Bronchial epithelial cell (primary cell): Measurements from ENCODE around the gene LYRM1. TPM values are rescaled to one million over a fixed set of nuclear protein-coding genes. Genes with fewer than 3 reads are reported as not detected.

Experiments used
- DNase-seq: peaks from one replicate; pipeline ENCODE4 v3.0.0-alpha.2; 2010; ENCODE audit warnings: low read depth
- FAIRE-seq: peaks from 2 replicates; lab custom pipeline; 2011; peaks lifted over from hg19 to GRCh38; lab: Jason Lieb, UNC
- H3K27me3 ChIP-seq: 2 replicates; pipeline ENCODE4 v1.5.1; 2011; ENCODE audit warnings: low read length; ENCODE audit not compliant: control insufficient read depth, insufficient read depth
- H3K36me3 ChIP-seq: 2 replicates; pipeline ENCODE4 v1.5.1; 2011; ENCODE audit warnings: low read length; ENCODE audit not compliant: control insufficient read depth, insufficient read depth
- H3K4me3 ChIP-seq: 2 replicates; pipeline ENCODE4 v1.5.1; 2011; ENCODE audit warnings: mild to moderate bottlenecking, low read depth, low read length, control low read depth
- CTCF ChIP-seq: IDR thresholded peaks from 2 replicates; pipeline ENCODE4 v1.5.1; 2011; ENCODE audit warnings: mild to moderate bottlenecking, moderate library complexity, low read length, control low read depth, inconsistent platforms; ENCODE audit not compliant: insufficient read depth, severe bottlenecking
- total RNA-seq: library from RNA; depleted of rRNA; stranded (reverse); fragments of >200 nt; gene quantifications from 2 replicates; pipeline ENCODE4 v1.2.1, GENCODE V29; 2014

LYRM1 gene, protein sequence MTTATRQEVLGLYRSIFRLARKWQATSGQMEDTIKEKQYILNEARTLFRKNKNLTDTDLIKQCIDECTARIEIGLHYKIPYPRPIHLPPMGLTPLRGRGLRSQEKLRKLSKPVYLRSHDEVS
- 40.8 and 47.9 TPM in 2 replicates for total RNA-seq

DNA sequence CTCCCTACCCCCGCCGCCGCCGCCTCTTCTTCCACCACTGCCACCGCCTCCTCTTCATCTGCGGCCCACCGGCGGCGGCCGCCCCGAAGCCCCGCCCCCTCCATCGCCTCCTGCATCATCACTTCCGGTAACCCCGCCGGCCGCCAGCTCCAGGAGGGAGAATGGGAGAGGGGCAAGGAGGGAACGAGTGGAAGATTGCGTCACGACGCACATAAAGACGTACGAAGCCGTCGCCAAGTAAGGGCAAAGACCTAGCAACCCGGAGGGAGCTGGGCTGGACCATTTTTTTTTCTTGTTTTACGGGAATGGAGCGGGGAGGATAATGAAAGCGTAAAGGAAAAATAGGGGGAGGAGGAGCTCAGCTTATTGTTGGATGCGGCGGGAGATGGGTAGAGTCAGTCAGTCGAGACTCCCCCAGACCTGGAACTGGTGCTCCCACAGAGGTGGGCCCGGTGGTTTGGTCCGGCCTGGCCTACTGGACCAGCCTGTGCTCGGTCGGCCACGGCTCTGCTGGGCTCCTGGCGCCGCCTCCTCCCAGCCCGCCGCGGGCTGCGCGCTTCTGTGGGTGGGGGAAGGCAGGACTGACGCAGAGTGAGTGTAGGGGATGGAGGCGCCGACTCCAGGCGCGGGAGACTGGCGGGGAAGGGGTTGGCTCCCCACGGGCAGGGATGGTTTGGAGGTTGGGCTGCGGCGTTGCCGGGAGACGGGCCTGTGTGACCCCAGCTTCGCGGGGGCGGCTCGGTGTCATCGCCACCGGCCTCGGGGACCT lies at the start of gene LYRM1, which contains the start of gene DCUN1D3:
Gene LYRM1 (plus strand): TSS at position 473 of the 769 bp plus-strand sequence. CDS start 14,785 bp downstream, outside the sequence.
Gene DCUN1D3 (minus strand): TSS at position 60 of the 769 bp plus-strand sequence. CDS start 37,820 bp downstream, outside the sequence.
- DNase-seq: peak; percentile 95
- FAIRE-seq: no peak
- peaks cover 2% of the 10 kb centered on the region for H3K36me3 ChIP-seq

GRCh38 chr16:20850981-20851380 lies 49.6 kb upstream of the LYRM1 start:
- FAIRE-seq: no peak
- H3K27me3 ChIP-seq: no peaks in the 10 kb centered on the region
- no peak overlapping the region for H3K4me3 ChIP-seq
- no peak for TF ChIP-seq CTCF
- no peaks in the 10 kb centered on the region for H3K36me3 ChIP-seq
- no peak for DNase-seq

More for the DNA sequence above, at the start of gene LYRM1, which contains the start of gene DCUN1D3:
- TF ChIP-seq CTCF: no peak
- no peaks in the 10 kb centered on the region for H3K27me3 ChIP-seq
- peak within 1 kb of the TSS; percentile 78 for H3K4me3 ChIP-seq

- no peaks in the 10 kb centered on the region for H3K27me3 ChIP-seq
- no peak overlapping the region for H3K4me3 ChIP-seq
- DNase-seq: peak; percentile 85
- no peaks in the 10 kb centered on the region for H3K36me3 ChIP-seq
- no peak for TF ChIP-seq CTCF
- no peak for FAIRE-seq
These were observed 49.0 kb upstream of the LYRM1 start for GRCh38 chr16:20851601-20852000.

DNA sequence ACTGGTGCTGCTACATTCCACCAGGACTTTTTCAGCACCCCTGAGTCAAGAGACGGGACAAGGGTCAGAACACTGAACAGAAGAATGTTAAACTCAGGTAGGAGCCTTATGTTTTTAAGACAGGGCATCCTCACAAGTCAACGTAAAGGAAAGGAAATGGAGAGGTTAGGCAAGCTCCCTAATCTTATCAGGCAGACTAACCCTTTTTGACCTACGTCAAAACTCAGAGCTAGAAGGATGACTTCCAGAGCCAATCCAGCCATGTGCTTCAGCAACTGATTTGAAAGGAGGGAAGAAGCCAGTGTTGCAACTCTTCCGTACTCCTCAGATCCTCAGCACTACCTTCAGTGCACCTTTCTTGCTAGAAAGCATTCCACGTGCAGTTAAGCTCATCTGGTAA lies 47.4 kb upstream of the LYRM1 start:
- H3K36me3 ChIP-seq: no peaks in the 10 kb centered on the region
- no peak for FAIRE-seq
- TF ChIP-seq CTCF: no peak

GRCh38 chr16:20853981-20854620 lies 46.5 kb upstream of the LYRM1 start:
- FAIRE-seq (no peak), DNase-seq (peak; percentile 42)
- Histone ChIP-seq H3K27me3 (no peaks in the 10 kb centered on the region), H3K36me3 (no peaks in the 10 kb centered on the region), H3K4me3 (no peak overlapping the region)
- TF ChIP-seq CTCF: no peak

More for the DNA sequence above, 47.4 kb upstream of the LYRM1 start:
- no peaks in the 10 kb centered on the region for H3K27me3 ChIP-seq
- no peak for DNase-seq
- no peak overlapping the region for H3K4me3 ChIP-seq
